ENCODE measurements around the gene TWNK. TPM values are rescaled to one million over a fixed set of nuclear protein-coding genes. Genes with fewer than 3 reads are reported as not detected.
A peak's percentile ranks its signal among the peaks of the same experiment; 100 is the strongest.
"Not testable (repeated sequence)": the region's sequence is repeated elsewhere in the genome, so short reads cannot be mapped to it uniquely, and the experiment has no call there.

The TWNK gene
- total RNA-seq, 1 donor from 2014 or later: 8.0 TPM

GRCh38 chr10:101021692-101022251, 34.4 kb downstream of the TWNK start:
- intact Hi-C loops (cut with micrococcal nuclease): no loop called here

GRCh38 chr10:101022967-101023705, 35.8 kb downstream of the TWNK start:
- ATAC-seq (no peak), DNase-seq (peak; percentile 28)
- intact Hi-C loops (cut with micrococcal nuclease): no loop called here

More at GRCh38 chr10:101021692-101022251, 34.4 kb downstream of the TWNK start:
- DNase-seq: no peak
- ATAC-seq: no peak

GRCh38 chr10:101027106-101027720, 39.9 kb downstream of the TWNK start:
- intact Hi-C loops (cut with micrococcal nuclease): no loop called here
- DNase-seq: no peak

DNA sequence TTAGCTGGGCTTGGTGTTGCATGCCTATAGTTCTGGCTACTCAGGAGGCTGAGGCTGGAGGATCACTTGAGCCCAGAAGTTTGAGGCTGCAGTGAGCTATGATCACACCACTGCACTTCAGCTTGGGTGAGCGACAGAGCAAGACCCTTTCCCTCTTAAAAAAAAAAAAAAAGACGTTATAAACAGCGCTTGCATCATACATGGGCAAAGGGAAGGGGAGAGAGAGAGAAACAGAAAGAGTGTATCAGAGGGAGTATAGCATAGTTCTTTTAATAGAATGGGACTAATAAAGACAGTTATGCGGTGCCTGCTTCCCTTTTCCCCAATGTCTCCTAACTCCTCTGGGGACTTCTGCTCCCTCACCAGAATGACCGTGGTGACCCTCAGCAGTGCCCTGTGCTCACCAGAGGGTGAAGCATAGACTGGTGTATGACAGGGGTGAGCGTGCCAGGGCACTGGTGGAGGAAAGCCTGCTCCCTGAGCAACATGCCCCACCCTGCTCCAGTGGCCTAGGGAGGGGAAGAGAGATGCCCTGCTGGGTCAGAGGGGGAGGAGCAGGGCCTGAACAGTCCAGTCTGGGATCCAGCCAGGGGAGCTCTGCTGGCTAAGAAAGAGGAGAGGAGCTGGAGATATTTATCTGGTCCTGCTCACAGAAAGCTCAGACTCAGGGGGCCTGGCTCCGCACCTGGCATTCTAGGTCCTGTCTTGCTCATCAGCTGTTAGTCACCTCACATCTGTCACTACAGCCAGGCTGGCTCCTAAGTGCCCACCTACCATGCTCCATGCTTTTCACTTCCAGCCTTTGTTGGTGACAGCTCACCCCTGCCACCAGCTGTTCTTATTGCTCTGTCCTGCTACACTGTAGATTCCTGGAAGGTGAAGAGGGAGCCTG, 41.3 kb downstream of the TWNK start:
- intact Hi-C loops (cut with micrococcal nuclease): no loop called here
- ATAC-seq (no peak), DNase-seq (peak; percentile 30)

More at GRCh38 chr10:101027106-101027720, 39.9 kb downstream of the TWNK start:
- ATAC-seq: no peak

DNA sequence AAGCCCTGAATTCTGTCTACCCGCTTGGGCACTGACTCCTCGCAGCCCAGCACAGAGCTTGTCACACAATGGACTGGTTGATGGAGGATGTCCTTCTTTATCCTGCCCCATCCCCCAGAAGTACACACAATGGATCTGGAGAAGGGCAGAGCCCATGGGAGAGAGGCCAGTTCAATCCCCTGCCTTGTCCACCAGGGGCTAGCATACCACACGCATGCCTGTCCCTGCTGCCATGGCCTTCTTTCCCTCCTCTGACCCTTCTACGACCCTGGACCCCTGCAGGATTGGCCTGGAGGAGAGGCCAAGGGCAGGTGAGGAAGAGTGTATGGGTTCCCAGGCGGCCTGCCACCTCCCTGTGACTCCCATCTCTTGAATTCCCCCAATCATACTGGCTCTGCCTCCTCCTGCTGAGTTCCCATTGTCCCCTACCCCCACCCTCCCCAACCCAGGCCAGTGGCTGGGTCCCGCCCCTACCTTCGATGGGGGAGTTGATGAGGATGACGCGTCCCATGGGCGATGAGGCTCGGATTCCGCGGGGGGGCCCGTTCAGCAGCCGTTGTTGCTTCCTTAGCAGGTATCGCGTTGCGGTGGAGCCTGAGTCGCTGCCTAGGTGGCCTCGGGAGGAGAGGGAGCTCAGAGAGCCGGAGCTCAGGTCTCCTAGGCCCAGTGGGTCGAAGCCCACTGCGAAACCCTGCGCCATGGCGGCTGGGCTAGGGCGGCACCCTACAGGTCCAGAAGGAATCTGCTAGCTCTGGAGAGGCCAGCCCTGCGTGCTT, 42.4 kb downstream of the TWNK start:
- ATAC-seq: no peak
- intact Hi-C loops (cut with micrococcal nuclease): no loop called here
- DNase-seq: peak; percentile 29

DNA sequence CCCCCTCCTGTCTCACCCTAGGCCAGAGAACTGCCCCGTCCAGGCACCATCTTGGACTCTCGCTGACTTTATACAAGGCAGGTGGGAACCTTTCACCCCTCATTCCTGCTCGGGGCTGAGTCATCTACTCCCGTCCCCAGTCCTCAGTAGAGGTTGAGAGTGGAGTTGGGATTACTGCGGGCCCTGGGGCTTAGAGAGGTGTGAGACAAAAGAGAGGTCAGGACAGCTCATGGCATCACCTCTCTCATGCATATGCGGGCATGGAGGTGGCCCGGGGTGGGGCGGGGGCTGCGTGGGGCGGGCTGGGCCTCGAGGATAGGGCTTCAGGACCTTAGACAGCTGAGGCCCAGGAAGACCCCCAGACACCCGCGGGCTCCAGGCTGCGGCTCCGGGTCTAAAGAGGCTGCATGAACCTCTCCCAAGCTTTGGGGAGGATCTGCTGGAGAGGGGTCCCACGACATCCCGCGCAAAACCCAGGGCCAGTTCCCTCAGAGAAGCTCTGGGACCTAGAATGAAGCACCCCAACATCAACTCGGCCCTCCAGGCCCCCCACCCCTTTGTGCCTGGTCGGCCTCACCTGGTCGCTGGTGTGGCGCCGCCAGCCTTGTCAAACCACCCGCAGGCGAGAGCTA, 43.3 kb downstream of the TWNK start:
- ATAC-seq (no peak), DNase-seq (no peak)
- intact Hi-C loops (cut with micrococcal nuclease): no loop called here

DNA sequence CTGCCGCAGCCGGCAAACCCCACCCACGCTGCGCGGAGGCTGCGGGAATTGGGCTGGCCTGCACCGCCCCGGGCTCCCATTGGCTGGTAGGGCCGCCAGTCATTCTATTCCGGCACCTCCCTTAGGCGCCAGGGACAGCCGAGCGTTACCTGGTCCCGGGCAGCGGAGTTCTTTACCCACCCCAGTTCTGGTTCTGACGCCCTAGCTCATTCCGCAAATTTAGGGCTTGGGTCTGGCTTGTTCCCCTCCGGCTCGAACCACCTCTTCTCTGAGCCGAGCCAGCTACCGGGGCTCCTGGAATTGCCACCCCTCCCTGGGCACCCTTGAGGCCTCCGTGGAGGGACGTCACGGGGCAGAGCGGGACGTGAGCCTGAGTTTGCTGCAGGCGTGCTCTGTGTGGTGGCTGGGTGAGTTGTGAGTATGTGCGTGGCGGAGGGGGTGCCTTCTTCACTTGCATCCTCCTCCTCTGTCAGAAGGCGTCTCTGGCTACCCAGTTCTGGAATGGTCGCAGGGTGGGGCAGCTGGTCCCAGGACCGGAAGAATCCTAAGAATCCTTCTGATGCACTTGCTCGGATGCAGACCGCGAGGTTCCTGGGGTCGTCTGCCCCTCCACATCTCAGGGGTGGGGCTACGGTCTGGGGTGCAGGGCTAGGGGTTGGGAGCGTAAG, 43.9 kb downstream of the TWNK start, which contains the start of the genes PDZD7 and SFXN3:
Gene PDZD7 (minus strand): TSS at position 2 of the 668 bp plus-strand sequence. CDS start 910 bp downstream, outside the sequence.
Gene SFXN3 (plus strand): TSS at position 107 of the 668 bp plus-strand sequence. CDS start 3,461 bp downstream, outside the sequence.
- peak; percentile 89 for ATAC-seq
- intact Hi-C loops (cut with micrococcal nuclease): no loop called here

DNA sequence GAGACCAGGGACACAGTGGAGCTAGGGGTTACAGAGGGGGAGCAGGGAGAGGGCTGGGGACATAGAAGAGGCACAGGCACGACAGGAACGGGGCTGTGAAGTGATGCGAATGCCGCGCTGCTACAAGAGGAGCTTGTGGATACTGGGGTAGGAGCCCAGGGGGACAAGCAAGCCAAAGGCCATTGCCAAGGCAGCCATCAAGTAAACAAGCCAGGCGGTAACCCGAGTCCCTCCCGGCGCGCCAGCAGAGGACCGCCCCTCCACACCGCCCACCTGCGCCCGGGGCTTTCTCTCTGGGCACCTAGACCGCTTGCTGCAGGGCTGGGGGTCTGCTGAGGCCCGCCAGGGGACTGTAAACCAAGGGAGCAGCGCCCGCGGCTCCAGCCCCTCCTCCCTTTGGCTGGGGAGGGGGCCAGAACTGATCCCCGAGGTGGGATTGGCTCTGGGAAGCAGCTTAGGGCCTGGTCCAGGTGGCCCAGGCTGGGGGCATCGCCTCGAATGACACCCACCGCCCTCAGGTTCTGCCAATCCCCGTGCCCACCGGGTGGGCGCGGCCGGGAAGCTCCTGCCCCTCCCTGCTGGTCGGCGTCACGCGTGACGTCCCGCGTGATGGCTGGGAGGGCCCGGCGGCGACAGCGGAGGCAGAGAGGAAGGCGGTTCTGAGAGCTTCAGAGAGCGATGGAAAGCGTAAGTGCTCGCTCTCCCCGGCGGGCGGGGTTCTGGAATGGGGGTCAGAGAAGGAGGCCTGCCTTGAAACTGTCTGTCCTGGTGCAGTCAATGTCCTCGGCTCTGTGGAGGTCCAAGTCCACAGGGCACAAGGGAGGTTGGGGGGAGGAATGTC, 44.7 kb downstream of the TWNK start:
- peak; percentile 78 for ATAC-seq
- intact Hi-C loops (cut with micrococcal nuclease): no loop called here
- DNase-seq: peak; percentile 91

More for the DNA sequence above, 43.9 kb downstream of the TWNK start, which contains the start of the genes PDZD7 and SFXN3:
- DNase-seq: peak; percentile 99

- DNase-seq: peak; percentile 66
- ATAC-seq: peak; percentile 70
- intact Hi-C loops (cut with micrococcal nuclease): no loop called here
These were observed 45.4 kb downstream of the TWNK start for GRCh38 chr10:101032637-101033224.

- ATAC-seq: no peak
- no peak for DNase-seq
- intact Hi-C loops (cut with micrococcal nuclease): no loop called here
These were observed 45.9 kb downstream of the TWNK start for GRCh38 chr10:101033276-101033675.

- DNase-seq; ATAC-seq; intact Hi-C loops (cut with micrococcal nuclease): not testable (repeated sequence)
These were observed 47.1 kb downstream of the TWNK start for GRCh38 chr10:101034404-101034803.

- intact Hi-C loops (cut with micrococcal nuclease): no loop called here
- DNase-seq (no peak), ATAC-seq (no peak)
These were observed 48.0 kb downstream of the TWNK start for GRCh38 chr10:101035314-101035713.

DNA sequence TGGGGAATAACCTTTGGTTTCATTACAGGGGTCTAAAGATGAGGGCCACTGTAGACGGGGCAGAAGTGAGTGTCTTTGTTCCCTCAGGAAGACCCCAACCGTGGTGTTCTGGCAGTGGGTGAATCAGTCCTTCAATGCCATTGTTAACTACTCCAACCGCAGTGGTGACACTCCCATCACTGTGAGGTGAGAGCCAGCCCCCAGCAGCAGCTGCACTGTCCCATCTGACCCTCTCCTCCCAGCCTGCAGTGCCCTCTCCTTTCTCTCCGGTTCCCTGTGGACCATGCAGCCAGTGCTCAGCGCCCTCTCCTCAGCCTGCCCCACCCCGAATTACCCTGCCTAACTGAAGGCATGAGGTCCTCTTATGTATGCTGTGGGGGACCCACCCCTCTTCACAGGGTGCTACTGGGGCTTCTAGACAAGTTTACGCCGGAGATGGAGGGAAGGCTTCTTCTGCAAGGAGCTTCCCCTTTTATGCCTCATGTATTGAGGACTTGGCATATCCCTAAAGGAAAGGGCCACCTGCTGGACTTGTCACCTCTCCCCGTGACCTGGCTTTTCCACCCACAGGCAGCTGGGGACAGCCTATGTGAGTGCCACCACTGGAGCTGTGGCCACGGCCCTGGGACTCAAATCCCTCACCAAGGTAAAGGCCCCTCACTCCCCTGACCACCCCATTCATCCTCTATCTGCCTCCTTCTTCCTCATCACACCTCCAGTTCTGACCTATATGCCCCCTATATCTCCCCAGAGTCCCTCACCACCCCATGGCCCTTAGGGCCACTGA, 48.8 kb downstream of the TWNK start:
- ATAC-seq: no peak
- intact Hi-C loops (cut with micrococcal nuclease): no loop called here

DNA sequence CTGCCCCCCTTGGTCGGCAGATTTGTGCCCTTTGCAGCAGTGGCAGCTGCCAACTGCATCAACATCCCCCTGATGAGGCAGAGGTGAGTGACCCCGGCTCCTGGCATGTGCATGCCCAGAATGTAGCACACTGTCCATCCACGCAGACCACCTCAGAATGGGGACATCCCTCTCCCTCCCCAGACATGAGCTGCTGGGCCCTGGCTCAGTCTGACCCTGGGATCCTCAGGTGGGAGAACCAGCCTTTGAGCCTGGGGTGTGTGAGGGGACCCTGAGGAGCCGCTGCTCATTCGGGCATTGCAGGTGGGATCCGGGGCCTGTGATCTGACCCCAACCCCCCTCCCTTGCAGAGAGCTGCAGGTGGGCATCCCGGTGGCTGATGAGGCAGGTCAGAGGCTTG, 49.4 kb downstream of the TWNK start:
- intact Hi-C loops (cut with micrococcal nuclease): no loop called here
- ATAC-seq: no peak
- DNase-seq: no peak

More for the DNA sequence above, 48.8 kb downstream of the TWNK start:
- DNase-seq: no peak

- ATAC-seq: no peak
- DNase-seq: no peak
- intact Hi-C loops (cut with micrococcal nuclease): no loop called here
These were observed 51.1 kb downstream of the TWNK start for GRCh38 chr10:101038484-101038883.
